Measurements from ENCODE around the gene PRKCB. TPM values are rescaled to one million over a fixed set of nuclear protein-coding genes. Genes with fewer than 3 reads are reported as not detected.

The PRKCB gene
- total and polyA plus RNA-seq, 9 donors = 0.38 to 5.0 (median 1.2) TPM

GRCh38 chr16:23927796-23928195, 92.0 kb downstream of the PRKCB start:
- TF ChIP-seq EP300 (IDR thresholded peaks at IDR 0.05) (no peak), POLR2A (IDR thresholded peaks at IDR 0.05) (no peak)
- TF ChIP-seq, protein P1, sequence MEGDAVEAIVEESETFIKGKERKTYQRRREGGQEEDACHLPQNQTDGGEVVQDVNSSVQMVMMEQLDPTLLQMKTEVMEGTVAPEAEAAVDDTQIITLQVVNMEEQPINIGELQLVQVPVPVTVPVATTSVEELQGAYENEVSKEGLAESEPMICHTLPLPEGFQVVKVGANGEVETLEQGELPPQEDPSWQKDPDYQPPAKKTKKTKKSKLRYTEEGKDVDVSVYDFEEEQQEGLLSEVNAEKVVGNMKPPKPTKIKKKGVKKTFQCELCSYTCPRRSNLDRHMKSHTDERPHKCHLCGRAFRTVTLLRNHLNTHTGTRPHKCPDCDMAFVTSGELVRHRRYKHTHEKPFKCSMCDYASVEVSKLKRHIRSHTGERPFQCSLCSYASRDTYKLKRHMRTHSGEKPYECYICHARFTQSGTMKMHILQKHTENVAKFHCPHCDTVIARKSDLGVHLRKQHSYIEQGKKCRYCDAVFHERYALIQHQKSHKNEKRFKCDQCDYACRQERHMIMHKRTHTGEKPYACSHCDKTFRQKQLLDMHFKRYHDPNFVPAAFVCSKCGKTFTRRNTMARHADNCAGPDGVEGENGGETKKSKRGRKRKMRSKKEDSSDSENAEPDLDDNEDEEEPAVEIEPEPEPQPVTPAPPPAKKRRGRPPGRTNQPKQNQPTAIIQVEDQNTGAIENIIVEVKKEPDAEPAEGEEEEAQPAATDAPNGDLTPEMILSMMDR (IDR thresholded peaks at IDR 0.05) = no peak
- 21 to 32% (median 22%) methylated on average over 4 of the region's 4 CpGs for WGBS, 3 donors
- H3K4me1 ChIP-seq (ENCODE audit: insufficient read depth) = no peaks in the 10 kb centered on the region
- no peaks in the 10 kb centered on the region for H3K9me3 ChIP-seq
- no peak overlapping the region for H3K4me3 ChIP-seq
- no peak overlapping the region for H3K27ac ChIP-seq
- intact Hi-C loops (cut with DNase I) = no loop called here
- H3K36me3 ChIP-seq = no peaks in the 10 kb centered on the region
- H3K27me3 ChIP-seq = no peaks in the 10 kb centered on the region
- DNase-seq = no peak

GRCh38 chr16:23929237-23929636, 93.5 kb downstream of the PRKCB start:
- no peak overlapping the region for H3K27ac ChIP-seq
- no peaks in the 10 kb centered on the region for H3K27me3 ChIP-seq
- WGBS, 3 donors = 84 to 93% (median 86%) methylated on average over 4 of the region's 4 CpGs
- TF ChIP-seq, protein P1 (IDR thresholded peaks at IDR 0.05) = no peak
- TF ChIP-seq EP300 (IDR thresholded peaks at IDR 0.05) (no peak), POLR2A (IDR thresholded peaks at IDR 0.05) (no peak)
- H3K4me3 ChIP-seq = no peak overlapping the region
- intact Hi-C loops (cut with DNase I) = no loop called here
- no peak for DNase-seq
- H3K36me3 ChIP-seq = no peaks in the 10 kb centered on the region
- H3K9me3 ChIP-seq = no peaks in the 10 kb centered on the region
- H3K4me1 ChIP-seq (ENCODE audit: insufficient read depth) = no peaks in the 10 kb centered on the region

GRCh38 chr16:23929856-23930255, 94.1 kb downstream of the PRKCB start:
- intact Hi-C loops (cut with DNase I) = loop anchor here in 1 of 4 donors (10.0 kb wide), 1 partner anchor 55 kb away; no protein-coding TSS in a partner anchor
- no peak for DNase-seq
- TF ChIP-seq, protein P1 (IDR thresholded peaks at IDR 0.05) = no peak
- TF ChIP-seq EP300 (IDR thresholded peaks at IDR 0.05) (no peak), POLR2A (IDR thresholded peaks at IDR 0.05) (no peak)

DNA sequence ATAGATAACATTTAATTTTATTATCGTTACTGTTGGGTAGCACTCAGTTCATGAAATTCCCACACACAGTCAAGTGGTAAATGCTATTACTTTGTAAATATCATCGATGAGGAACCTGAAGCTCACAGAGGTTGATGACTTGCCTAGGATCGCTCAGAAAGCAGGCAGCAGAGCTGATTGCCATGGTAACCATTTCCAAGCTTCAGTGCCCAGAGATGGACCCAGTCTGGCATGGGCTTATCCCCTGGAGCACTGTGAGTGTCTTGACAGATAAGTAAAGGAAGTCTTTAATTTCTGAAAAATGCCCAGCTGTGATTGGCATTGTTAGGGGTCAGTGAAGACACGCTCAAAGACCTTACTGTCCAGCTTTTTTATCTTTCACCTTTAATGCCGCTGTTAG, 95.0 kb downstream of the PRKCB start:
- no peaks in the 10 kb centered on the region for H3K27me3 ChIP-seq
- no peak overlapping the region for H3K4me3 ChIP-seq
- no peak for DNase-seq
- H3K9me3 ChIP-seq = no peaks in the 10 kb centered on the region
- H3K36me3 ChIP-seq = no peaks in the 10 kb centered on the region
- WGBS, 3 donors = 76 to 78% (median 76%) methylated on average over 5 of the region's 5 CpGs
- intact Hi-C loops (cut with DNase I) = loop anchor here in 1 of 4 donors (10.0 kb wide), 1 partner anchor 56 kb away; no protein-coding TSS in a partner anchor
- no peak for TF ChIP-seq EP300 (IDR thresholded peaks at IDR 0.05)
- TF ChIP-seq POLR2A (IDR thresholded peaks at IDR 0.05) = no peak
- TF ChIP-seq, protein P1 (IDR thresholded peaks at IDR 0.05) = no peak
- no peak overlapping the region for H3K27ac ChIP-seq
- no peaks in the 10 kb centered on the region for H3K4me1 ChIP-seq (ENCODE audit: insufficient read depth)

More at GRCh38 chr16:23929856-23930255, 94.1 kb downstream of the PRKCB start:
- Histone ChIP-seq H3K9me3 (no peaks in the 10 kb centered on the region), H3K4me3 (no peak overlapping the region), H3K4me1 (ENCODE audit: insufficient read depth) (no peaks in the 10 kb centered on the region), H3K27me3 (no peaks in the 10 kb centered on the region), H3K36me3 (no peaks in the 10 kb centered on the region), H3K27ac (no peak overlapping the region)
- WGBS, 3 donors = 71 to 86% (median 75%) methylated on average over 5 of the region's 5 CpGs

All from ovary (tissue), 9 donors.